ENCODE measurements around the gene ZCWPW1. TPM values are rescaled to one million over a fixed set of nuclear protein-coding genes. Genes with fewer than 3 reads are reported as not detected.

Gene ZCWPW1
- polyA plus RNA-seq, 3 donors: 6.3 to 8.4 (median 7.0) TPM

GRCh38 chr7:100433592-100434296 lies 5.2 kb upstream of the ZCWPW1 start:
- no peak for DNase-seq

- DNase-seq: no peak
Observed at GRCh38 chr7:100433276-100433591, 4.7 kb upstream of the ZCWPW1 start.

- DNase-seq: no peak
Observed at GRCh38 chr7:100432621-100433275, 4.2 kb upstream of the ZCWPW1 start.

- DNase-seq: no peak
Observed at GRCh38 chr7:100432053-100432452, 3.5 kb upstream of the ZCWPW1 start.

GRCh38 chr7:100431286-100431735 lies 2.8 kb upstream of the ZCWPW1 start:
- no peak for DNase-seq

- DNase-seq: no peak
Observed at GRCh38 chr7:100430493-100431285, 2.2 kb upstream of the ZCWPW1 start.

GRCh38 chr7:100429637-100430492 lies 1.4 kb upstream of the ZCWPW1 start, which contains the start of gene MEPCE:
TSS of gene MEPCE (plus strand) at chr7:100429831. CDS start at chr7:100430019, 188 bp downstream.
- DNase-seq: peak; percentile 96

GRCh38 chr7:100428967-100429636 lies 599 bp upstream of the ZCWPW1 start:
- DNase-seq: peak; percentile 100

- DNase-seq: no peak
Observed at GRCh38 chr7:100427762-100428198, 723 bp downstream of the ZCWPW1 start.

- no peak for DNase-seq
Observed at GRCh38 chr7:100426516-100426915, 2.0 kb downstream of the ZCWPW1 start.

GRCh38 chr7:100425347-100425746 lies 3.2 kb downstream of the ZCWPW1 start:
- DNase-seq: no peak

- no peak for DNase-seq
Observed at GRCh38 chr7:100423315-100423714, 5.2 kb downstream of the ZCWPW1 start.

- DNase-seq: no peak
Observed at GRCh38 chr7:100419660-100420226, 8.8 kb downstream of the ZCWPW1 start.

GRCh38 chr7:100418930-100419659 lies 9.4 kb downstream of the ZCWPW1 start:
- DNase-seq: no peak

GRCh38 chr7:100415448-100415847 lies 13.1 kb downstream of the ZCWPW1 start:
- DNase-seq: no peak

- DNase-seq: no peak
Observed at GRCh38 chr7:100413889-100414288, 14.6 kb downstream of the ZCWPW1 start.

- no peak for DNase-seq
Observed at GRCh38 chr7:100413346-100413745, 15.2 kb downstream of the ZCWPW1 start.

GRCh38 chr7:100411101-100411500 lies 17.4 kb downstream of the ZCWPW1 start:
- DNase-seq: no peak

GRCh38 chr7:100407285-100408180 lies 21.0 kb downstream of the ZCWPW1 start:
- peak; percentile 67 for DNase-seq

Measured in renal pelvis (tissue), 4 donors.